NCI-H1092 treated with DMSO at 0.1 percent for 48 hours (cell line): ENCODE measurements around the gene ISG20.

Experiments used
- DNase-seq: peaks from one replicate; lab custom pipeline; 2025; lab: John Stamatoyannopoulos, UW

Gene ISG20

GRCh38 chr15:88655103-88655553 lies 16.3 kb downstream of the ISG20 start:
- DNase-seq: no peak

DNA sequence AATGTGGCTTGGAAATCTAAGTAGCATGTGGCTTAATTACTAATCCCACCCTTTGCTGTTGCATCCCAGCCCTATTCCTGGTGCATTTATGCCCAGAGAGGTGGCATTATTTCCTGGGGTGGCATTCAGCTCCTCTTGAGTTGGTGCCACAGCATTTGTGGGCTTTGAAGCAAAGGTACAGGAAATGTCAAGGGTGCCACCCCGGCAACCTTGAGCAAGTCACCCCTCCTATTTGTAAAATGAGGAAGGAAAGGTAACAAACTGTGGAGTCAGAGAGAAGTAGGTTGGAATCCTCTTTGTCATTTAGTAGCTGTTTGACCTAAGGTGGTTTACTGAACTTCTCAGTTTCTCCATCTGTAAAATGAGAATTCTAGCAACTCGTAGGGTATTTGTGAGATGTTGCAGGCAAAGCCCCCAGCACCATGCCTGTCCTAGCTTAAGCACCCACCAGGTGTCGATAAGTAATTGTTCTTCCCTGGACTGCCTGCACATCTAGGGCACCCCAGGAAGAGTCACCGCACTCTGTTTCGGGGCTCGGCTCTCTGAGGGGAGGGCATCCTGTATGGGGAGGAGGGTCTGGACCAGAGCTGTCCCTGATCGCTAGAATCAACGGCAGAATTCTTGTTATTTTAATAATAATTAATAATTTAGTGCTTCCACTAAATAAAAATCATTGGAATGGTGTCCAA lies 17.1 kb downstream of the ISG20 start:
- DNase-seq: no peak

- no peak for DNase-seq
Observed at GRCh38 chr15:88656760-88657221, 18.0 kb downstream of the ISG20 start.

- peak; percentile 10 for DNase-seq
Observed at GRCh38 chr15:88657326-88658069, 18.7 kb downstream of the ISG20 start.

DNA sequence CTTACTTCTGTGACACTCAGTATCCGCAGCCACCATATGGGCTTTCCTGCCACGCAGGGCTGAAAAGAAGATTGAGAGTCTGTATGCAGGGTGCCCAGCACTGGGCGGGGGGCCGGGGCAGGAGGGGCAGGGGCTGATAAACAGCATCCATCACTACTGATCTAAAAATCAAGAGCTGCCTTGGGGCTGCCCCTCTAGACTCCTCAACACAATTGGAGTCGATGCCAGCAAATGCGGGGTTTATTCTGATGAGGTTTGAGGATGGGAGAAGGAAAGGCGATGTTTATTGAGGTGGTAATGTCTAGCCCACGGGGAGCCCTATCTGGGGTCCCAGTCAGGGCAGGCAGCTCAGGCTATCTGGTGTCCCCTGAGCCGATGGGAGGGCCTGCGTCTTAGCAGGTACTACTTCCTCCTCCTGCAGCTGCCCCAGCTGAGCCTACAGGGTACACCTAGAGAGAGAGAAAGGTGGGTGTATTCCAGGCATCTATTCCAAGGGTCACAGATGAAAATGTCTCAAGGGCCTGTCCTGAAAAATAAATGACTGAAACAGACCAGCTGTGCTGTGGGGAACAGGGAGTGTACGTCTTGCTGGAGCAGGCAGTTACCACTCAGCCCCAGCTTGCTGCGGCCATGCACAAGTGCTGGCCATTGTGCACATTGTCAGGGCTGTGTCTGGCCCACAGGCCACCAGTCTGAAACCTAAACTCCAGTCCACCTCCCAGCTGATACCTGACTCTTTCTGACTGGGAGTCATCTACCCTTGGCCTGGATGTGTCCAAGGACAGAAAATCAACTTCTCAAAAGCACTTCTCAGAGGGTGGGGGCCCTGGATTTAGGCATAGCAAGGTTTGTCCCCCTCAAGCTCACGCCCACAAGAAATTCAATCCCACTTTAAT lies 19.5 kb downstream of the ISG20 start:
- DNase-seq: no peak

DNA sequence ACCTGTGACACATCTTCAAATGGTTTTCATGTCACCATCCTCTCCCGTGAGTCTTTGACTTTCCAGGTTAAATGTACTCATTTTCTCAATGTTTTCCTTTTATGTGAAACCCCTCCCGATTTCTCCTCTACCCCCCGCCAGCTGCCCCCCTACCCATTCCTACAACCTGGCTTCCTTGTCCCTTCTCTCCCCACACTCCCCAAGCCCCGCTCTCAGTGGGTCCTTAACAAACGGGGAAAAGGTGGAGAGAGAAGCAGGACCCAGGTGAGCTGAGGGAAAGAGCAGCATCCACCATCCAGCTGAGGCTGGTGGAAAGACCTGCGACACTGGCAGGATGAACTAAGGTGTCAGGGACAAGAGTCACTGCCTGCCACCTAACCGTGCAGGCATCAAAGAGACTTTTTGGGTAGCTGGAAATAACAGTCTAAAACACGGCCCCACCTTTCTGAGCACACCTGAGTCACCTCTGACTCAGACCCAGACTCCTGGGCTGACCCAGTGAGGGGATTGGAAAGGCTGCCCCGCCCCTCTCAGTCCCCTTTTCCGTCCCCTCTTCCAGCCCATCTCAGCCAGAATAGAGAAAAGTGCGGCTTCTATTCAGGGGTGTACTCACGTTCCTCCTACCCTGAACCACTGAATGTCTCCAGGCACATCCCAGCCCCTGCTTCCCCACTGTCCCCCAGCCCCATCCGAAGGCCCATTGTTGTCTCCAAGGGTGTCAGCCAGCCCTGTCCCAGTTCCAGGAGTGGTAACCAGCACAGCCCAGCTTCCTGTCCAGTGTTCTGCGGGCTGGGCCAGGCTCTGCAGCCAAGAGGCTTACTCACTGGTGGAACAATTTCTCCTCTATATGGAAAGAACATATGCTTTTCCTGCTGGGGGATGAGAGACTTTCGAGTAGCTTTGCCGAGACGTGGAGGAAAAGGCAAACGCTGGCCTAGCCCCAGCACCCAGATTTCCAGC lies 20.4 kb downstream of the ISG20 start:
- no peak for DNase-seq

GRCh38 chr15:88661041-88661700 lies 22.4 kb downstream of the ISG20 start:
- no peak for DNase-seq

- DNase-seq: no peak
Observed at GRCh38 chr15:88661761-88662556, 23.1 kb downstream of the ISG20 start.

GRCh38 chr15:88663141-88663621 lies 24.4 kb downstream of the ISG20 start:
- no peak for DNase-seq

DNA sequence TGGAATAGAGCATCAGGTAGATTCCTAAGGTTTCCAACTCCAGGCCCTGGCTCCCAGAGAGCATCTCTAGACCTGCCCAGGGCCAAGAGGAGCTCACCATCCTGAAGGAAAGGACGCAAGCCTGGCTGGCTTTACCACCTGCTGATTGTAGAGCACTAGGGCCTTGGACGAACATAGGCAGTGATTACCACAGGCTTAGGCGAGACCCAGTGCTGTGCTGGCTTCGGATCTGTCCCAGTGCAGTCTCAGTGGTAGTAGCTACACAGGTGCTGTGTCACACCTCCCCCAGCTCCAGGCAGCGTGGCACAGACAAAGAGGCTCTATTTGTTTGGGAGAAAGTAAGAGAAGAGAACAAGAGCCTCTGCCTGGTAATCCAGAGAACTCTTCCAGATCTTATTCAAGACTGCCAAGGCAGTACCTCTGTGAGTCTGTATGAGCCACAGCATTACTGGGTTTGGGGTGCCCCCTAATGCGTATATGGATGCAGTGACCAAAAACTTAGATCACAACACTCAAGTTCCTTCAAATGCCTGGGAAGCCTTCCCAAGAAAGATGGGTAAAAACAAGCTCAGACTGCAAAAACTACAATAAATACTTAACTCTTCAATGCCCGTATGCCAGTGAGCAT lies 25.4 kb downstream of the ISG20 start:
- no peak for DNase-seq

DNA sequence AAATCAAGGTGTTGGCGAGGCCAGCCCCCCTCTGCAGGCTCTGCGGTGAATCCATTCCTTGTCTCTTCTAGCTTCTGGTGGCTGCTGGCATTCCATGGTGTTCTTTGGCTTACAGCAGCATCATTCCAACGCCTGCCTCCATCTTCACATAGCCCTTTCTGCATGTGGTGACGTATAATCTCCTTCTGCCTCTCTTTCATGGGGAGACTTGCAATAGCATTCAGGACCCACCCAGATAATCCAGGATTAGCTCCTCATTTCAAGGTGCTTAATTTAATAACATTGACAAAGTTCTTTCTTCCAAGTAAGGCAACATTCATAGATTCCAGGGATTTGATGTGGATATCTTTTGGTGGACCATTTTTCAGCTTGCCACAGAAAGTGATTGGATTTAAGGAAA lies 35.8 kb downstream of the ISG20 start:
- DNase-seq: no peak

DNA sequence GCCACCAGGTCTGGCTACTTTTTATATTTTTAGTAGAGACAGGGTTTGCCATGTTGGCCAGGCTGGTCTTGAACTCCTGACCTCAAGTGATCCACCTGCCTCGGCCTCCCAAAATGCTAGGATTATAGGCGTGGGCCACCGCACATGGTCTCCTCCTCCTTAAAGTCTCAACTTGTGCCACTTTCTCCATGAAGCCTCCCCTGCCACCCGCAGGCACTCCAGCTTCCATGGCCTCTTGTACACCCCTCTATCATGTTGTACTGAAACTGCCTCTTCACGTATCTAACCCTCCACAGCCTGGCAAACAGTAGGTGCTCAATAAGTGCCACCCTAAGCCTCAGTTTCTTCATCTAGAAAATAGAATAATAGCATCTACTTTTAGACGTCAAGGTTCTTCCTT lies 39.9 kb downstream of the ISG20 start:
- DNase-seq: no peak

- no peak for DNase-seq
Observed at GRCh38 chr15:88680241-88681001, 41.6 kb downstream of the ISG20 start.

GRCh38 chr15:88681610-88682221 lies 42.9 kb downstream of the ISG20 start:
- DNase-seq: no peak

GRCh38 chr15:88684345-88684744 lies 45.5 kb downstream of the ISG20 start:
- DNase-seq: no peak

DNA sequence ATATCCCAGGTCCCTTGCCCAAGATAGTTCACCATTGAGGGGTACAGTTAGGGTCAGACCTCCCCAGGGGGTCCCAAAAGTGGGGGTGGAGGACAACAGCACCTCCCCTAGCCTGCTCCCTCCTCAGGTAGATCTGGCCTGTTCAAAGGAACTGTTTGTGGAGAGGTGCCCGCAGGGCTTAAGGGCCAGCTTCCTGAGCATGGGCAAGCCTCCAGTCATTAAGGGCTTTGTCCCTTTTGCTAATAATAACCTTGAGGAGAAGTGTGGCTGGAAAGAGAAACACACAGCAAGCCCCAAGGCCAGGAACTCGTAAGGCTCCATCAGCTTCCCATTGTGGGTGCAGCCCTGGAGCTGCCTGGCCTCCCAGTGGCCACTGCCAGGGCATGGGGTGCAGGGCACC lies 47.4 kb downstream of the ISG20 start:
- DNase-seq: no peak

- no peak for DNase-seq
Observed at GRCh38 chr15:88688394-88688933, 49.6 kb downstream of the ISG20 start.

DNA sequence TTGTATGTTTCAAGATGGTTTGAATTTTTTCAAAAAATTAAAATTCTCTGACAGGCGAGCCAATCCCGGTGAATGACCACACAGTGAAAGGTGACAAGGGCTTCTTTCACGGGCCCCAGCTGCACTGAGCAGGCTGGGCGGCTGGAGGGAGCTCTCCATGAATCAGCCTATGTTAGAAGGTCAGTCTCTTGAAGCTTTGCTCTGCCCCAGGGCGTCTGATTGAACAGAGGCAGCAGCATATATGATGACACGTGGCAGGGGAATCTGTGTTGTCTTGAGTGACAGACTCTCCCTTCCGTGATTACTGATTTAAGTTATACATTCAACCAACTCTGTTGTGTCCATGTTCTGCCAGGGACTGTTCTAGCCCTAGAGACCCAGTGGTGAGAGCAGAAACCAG lies 51.5 kb downstream of the ISG20 start:
- DNase-seq: no peak
